Suprapubic skin (tissue), 3 donors: Measurements from ENCODE around the gene KRTAP19-3.

Source experiments
- CTCF ChIP-seq, 2 donors: fragments of 200-600 bp in 1 of 2; fragments of 450-650 bp in 1 of 2; sonication (generic) in 1 of 2; IDR thresholded peaks; one replicate each; pipeline ENCODE4 v1.5.1; 2016 to 2019; ENCODE audit warnings: antibody characterized with exemption in 2 of 2, mild to moderate bottlenecking in 1 of 2, moderate library complexity in 1 of 2
- POLR2A ChIP-seq, 2 donors: fragments of 450-650 bp; IDR thresholded peaks; one replicate each; pipeline ENCODE4 v1.6.1; 2017; ENCODE audit warnings: antibody characterized with exemption in 2 of 2, mild to moderate bottlenecking in 2 of 2, moderate library complexity in 2 of 2

GRCh38 chr21:30478004-30478403 is 13.8 kb downstream of the KRTAP19-3 start:
- TF ChIP-seq POLR2A (IDR thresholded peaks at IDR 0.05) (no peak), CTCF (IDR thresholded peaks at IDR 0.05) (no peak)
